Activated CD4-positive, alpha-beta T cell treated with anti-CD3 and anti-CD28 coated beads, Interleukin-2, amount 50 U/mL, for 4 hours (primary cell): ENCODE results near the gene COL6A6.

ENCODE experiments used
- DNase-seq, 2 experiments: peaks; one replicate each; pipeline ENCODE4 v3.0.0-alpha.2; 2020

Gene COL6A6, protein sequence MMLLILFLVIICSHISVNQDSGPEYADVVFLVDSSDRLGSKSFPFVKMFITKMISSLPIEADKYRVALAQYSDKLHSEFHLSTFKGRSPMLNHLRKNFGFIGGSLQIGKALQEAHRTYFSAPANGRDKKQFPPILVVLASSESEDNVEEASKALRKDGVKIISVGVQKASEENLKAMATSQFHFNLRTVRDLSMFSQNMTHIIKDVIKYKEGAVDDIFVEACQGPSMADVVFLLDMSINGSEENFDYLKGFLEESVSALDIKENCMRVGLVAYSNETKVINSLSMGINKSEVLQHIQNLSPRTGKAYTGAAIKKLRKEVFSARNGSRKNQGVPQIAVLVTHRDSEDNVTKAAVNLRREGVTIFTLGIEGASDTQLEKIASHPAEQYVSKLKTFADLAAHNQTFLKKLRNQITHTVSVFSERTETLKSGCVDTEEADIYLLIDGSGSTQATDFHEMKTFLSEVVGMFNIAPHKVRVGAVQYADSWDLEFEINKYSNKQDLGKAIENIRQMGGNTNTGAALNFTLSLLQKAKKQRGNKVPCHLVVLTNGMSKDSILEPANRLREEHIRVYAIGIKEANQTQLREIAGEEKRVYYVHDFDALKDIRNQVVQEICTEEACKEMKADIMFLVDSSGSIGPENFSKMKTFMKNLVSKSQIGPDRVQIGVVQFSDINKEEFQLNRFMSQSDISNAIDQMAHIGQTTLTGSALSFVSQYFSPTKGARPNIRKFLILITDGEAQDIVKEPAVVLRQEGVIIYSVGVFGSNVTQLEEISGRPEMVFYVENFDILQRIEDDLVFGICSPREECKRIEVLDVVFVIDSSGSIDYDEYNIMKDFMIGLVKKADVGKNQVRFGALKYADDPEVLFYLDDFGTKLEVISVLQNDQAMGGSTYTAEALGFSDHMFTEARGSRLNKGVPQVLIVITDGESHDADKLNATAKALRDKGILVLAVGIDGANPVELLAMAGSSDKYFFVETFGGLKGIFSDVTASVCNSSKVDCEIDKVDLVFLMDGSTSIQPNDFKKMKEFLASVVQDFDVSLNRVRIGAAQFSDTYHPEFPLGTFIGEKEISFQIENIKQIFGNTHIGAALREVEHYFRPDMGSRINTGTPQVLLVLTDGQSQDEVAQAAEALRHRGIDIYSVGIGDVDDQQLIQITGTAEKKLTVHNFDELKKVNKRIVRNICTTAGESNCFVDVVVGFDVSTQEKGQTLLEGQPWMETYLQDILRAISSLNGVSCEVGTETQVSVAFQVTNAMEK (N-terminal part only)

DNA sequence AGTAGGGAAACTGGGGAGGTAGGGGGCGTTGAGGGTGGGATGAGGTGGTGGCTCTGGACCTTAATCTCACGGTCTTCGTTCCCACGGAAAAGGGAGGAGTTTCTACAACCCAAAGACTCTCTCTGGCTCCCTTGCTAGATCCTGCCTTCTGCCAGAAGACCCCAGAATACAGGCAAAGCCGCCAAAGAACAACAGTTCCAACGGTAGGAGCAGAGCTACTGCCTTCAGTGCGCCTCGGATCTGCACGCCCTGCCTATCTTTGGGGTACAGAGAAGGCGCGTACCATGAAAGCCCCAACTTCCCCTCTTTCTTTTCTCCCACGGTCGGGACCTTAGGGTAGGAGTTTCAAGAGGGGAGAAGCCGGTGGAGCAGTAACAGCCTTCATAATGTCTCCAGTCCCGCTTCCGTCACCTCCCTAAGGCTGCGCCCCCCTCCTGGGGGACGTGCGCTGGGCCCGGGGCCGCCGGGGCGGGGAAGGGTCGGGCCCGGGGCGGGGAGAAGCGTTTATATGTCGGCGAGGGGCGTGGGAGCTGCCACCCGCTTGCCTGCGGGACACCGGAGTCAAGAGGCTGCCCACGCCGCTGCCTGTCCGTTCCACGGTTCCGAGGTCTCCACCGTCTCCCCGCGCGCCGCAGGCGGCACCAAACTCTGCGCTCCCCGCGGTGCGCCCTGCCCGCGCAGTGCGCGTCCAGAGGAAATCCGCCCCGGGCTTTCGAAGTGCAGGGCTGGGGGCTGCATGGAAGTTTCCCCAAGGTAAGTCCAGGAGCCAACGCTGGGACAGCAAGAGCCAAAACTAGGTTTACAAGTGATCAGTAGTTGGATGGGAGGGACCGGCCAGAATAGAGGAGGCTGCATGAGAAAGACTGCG, at the start of gene COL6A6:
TSS of gene COL6A6 (plus strand) at position 533 of the 868 bp plus-strand sequence. CDS start 43,188 bp downstream, outside the sequence.
- DNase-seq: no peak

DNA sequence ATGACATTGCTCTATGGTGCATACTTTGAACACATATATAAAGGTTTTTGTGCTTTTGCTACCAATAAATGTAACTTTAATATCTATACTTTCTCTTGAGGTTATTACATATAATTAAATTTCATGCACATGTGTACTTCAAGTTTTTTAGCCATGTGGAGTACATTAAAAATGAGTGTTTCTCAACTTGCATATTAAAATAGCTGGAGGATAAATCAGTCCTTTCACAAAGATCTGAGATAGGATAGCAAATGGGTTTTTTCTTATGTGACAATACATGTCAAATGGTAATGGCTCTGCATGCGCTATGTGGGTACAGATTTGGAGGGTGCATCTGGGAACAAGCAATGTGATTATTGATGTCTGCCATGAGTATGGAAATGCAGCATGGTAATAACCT, 48.7 kb upstream of the COL6A6 start:
- no peak for DNase-seq

DNA sequence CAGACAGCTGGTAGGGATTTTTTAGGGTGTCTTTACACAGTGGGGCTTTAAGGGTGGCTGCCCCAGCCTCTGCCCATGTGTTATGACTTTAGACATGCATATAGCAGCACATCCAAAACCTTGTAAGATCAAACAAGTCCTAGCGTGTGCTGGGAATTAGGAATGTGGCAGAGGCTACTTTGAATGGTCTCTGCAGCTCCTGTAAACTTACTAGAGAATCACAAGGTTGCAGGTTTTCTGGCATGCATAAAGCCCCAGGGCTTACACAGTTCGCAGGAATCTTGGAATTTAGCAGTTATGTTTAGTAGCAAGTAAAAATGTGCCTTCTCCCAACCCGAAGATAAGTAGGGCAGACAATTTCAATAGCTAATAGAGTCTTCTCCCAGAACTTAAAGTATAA, 46.9 kb upstream of the COL6A6 start:
- no peak for DNase-seq

DNA sequence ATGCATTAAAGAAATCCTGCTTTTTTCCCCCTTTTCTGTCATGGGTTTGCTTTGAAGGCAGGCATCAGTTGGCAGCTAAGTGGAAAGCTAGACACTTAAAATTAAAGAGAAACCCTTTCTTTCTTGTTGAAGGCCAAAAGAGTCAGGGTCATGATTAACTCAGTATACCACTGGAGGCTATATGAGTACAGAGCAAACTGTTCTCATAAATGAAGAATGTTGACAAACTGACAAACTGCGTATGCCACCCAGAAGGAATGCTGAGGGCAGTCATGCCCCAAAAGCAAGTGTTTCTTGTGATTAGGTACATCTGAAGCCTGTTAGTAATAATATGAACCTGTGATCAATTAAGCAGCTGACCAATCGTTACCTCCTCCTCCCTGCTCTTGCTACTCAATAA, 43.6 kb upstream of the COL6A6 start:
- DNase-seq: no peak

DNA sequence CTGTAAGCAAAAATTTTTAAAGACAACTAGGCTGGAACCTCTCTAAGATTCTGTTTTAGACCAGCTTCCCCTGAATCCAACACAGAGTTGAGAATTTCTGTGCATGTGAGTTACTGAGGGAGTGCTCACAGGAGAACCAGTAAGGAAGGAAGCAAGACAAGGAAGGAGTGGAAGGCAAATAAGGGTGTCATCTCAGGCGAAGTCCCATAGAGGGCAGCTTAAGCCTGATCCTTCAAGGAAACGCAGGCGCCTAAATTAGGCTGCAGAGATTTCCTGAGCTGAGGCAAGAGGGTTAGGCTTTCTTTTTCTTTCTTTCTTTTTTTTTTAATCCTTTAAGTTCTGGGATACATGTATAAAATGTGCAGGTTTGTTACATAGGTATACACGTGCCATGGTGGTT, 36.2 kb upstream of the COL6A6 start:
- no peak for DNase-seq

DNA sequence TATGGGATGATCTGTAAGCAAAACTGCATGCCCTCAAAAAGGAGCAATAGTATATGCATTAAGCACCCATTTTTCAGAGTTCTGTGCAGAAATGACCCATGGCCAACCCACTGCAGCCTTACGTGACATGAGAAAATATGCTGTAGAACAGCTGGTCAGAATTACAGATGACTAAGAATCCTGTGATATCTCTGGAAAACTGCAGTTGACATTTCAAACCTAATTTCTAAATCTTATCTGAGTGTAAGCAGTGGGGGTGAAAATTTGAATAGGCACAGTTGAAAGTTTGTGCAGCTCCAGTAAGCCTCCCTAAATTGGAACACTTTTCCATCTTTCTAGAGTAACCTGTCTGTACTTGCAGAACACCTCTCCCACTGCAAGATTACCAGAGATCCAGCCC, 28.7 kb upstream of the COL6A6 start:
- no peak for DNase-seq

DNA sequence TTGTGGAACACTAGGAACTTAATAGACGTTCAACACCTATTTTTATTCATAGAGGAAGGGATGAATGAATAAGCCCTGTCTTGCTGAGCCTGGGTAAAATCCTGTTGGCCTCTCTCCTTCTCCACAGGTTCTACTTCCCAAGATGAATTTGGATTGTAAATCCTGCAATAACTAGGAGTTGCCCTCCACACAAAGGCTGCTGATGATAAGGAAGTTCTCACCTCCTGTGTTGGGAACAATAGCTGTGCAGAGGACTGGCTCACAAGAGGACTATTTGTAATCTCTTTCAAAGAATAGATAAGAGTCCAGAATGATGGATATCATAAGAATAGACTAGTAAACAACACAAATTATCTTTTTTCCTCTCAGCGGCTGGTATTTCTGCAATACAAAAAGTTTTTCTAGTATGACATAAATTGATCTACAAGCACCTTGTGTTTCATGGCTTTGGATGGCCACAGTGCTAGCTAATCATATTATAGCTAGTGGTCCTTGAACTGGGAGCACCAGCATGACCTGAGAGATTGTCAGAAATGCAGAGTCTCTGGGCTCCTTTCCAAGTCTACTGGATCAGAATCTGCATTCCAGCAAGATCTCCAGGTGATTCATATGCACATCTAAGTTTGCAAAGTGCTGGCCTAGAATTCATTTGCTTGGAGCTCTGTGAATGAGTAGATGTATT, 28.1 kb upstream of the COL6A6 start:
- DNase-seq: no peak

DNA sequence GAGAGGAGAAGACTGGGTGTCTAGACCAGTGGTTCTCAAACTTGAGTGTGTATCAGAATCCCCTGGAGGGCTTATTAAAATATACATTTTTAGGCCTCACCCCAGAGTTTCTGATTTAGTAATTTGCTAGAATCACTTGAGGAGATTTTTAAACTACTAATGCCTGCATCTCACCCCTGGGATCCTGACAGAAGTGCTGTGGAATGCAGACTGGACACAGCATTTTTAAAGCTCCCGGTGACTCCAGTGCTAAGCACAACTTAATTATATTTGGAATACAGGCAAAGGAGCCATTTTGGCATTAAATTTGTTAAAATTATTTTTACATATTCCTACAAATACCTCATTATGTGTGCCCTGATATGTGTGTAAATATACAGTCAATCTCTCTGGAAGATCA, 26.7 kb upstream of the COL6A6 start:
- no peak for DNase-seq

DNA sequence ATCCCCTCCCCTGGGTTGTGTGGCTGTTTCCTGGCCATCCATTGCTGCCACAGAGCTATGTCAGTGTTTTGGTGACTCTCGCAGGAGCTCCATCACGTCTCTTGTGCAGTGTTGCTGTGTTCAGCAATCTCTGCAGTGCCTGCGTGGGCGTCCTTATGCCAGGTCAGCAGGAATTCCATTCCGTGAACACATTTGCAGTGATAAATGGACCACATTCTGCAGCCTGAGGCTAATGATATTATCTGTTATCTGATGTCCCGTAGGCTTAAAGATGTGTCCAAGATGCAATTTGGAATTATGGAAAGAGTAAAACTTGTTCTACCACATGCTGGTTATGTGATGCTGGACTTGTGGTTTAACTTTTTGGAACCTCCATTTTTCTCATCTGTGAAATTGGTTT, 25.5 kb upstream of the COL6A6 start:
- DNase-seq: no peak

DNA sequence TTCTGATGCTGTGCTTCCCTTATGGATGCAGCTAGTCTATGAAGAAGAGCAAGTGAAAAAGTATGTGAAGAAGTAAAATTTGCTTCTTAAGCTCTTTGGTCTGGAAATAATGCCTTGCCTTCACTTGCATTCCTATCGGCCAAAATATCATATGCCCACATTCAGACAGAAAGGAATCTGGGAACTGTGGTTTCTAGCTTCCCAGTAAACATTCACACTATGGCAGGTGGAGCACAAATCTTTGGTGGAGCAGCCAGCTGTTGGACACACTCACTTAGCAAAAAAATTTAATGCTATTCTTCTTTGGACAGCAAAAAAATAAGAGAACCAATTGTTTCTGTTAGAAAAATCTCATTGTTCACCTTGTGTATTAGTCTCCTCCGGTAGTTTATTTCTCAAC, 12.3 kb upstream of the COL6A6 start:
- DNase-seq: no peak

DNA sequence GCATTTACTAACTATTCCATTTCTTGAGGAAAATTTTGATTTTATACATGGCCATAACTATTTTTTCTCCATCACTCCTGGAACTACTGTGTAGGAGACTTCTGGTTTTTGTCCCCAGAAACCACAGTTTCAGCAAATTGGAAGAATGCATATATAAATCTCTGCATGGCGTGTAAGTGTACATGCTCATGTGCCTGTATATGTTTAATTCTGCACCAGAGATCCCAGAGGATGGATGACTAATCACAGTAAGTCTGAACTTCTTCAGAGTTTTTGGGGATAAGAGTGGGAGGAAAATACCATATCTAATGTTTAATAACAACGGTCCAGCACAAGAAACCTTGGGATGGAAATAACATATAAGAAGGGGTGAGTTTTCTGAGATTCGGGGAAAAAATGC, 10.9 kb upstream of the COL6A6 start:
- DNase-seq: no peak

DNA sequence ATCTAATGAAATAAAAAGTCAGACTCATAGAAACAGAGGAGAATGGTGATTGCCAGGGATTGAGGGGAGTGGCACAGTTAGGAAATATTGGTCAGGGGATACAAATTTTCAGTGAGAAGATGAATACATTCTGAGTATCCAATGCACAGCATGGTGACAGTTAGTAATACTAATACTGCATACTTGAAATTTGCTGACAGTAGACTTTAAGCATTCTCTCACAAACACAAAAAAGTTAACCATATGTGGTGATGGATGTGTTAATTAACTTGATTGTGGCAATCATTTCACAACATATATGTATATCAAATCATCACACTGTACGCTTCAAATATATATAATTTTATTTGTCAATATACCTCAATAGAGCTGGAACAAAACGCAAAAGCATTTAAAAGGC, 9.2 kb upstream of the COL6A6 start:
- no peak for DNase-seq

DNA sequence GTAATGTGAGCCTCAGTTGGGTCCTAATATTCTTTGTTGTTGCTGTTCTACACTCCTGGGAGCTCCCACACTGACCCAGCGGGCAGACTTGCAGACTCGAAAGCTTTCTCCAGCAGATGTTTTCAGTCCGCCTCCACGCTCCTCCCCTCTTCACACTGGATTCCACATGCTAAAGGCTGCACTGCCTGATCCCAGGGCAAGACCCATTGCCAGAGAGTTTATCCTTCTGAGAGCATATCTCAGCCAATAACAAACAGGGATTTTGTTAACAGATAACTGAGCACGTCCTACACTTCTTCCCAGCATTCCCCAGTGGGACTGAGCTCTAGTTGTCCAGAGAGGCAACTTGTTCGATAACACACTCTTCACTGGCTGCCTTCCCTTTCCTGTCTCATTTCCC, 8.0 kb upstream of the COL6A6 start:
- DNase-seq: no peak

DNA sequence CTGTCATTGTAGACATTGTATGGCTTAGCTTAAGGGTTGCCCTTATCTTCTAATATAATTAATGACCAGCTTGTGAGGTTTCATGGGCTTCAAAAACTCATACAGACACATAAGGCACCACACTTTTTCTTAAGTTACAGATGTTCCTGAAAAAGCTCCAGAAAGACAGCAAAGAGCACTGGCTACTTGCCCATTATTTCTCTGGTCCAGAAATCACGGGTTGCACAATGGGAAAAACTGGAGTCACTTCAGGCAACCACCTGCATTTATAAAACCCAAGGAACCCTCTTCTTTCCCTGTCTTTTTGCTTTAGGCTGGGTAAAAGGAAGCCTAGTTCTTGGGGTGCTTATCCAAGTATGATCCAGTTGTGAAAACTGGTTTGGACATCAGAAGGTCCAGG, 2.3 kb upstream of the COL6A6 start:
- DNase-seq: no peak

DNA sequence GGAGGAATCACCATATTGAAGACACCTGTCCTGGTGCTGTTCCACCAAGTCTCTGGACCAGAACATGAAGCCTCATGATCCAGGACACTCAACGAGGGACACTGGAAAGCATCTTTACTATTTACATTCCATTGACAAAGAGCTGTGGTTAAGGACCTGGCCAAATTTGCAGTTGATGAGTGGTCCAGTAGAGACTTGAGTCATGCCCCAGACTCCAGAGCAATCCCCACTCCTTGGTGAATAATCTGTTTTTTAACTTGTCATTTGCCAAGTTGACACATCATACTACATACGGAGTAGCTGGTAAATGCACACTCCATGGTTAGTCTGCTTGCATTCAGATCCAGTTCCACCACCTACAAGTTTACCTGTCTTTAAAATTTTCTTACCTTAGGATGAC, 1.2 kb upstream of the COL6A6 start:
- no peak for DNase-seq

DNA sequence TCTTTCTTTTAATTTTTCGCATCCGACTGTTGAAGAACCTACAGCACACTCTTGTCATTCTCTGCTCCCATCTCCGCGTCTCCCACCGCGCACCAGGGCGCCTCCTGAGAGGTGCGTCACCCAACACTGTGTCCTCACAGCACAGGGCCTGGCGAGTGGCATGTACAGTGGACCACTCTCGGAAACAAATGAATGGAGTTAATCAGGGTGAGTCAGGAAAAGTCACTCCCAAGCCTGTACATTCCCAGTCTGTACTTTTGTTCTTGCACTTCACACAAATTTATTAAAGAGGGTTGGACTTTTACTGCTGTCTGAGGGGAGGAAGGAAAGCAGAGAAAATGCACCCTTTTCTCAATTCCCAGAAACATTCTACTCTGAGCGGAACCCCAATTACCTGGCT, 625 bp downstream of the COL6A6 start:
- no peak for DNase-seq

DNA sequence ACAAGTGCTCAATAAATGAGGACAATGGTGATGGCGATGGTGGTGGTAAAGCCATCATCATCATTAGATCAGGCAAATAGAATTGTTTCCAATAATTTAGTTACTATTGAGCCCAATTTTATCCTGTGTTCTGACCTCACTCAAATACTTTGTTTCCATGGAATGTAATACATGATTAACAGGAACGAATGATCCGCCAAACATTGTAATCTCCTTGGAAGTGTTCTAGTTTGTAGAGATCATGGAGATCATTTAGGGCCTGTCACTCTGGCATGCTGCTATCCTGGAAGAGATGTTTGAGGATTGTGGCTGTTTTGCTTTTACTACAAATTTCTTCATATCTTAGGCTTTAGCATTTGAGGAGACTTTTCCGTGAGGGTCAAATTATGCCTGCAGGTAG, 2.8 kb downstream of the COL6A6 start:
- no peak for DNase-seq

DNA sequence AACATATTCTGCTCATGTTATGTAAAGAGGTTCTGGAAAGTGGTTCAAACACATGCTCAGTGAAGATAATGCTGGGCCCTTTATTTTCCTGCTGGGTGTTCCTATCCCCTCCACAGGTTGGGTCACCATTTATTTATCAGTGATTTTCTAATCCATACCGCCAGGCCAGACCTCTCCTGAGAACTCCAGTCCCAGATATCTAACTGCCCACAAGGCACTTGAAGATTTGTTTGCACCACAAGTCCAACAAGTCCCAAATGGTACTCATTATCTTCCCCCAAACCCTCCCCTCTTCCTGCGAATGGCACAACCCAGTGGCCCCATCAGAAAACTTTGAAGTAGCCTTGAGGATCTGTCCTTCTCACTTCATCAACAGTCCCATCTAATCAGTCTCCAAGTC, 5.4 kb downstream of the COL6A6 start:
- DNase-seq: no peak

DNA sequence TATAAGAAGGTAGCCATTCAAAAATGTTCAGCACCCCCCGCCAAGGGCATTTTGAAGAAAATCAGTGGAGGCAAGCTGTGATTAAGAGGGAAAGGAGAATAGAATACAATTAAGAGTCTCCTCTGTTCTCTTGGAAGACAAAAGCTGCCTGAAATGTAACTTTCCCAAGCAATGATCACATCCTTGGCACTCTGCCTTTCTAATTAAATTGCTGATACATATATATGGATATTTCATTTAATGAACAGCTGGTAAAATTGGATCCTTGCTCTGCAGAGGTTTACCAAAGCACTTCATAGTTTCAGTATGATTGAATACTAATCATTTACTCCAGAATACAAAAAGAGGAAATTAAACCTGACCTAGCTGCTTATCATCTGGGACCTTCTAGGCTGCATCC, 10.4 kb downstream of the COL6A6 start:
- no peak for DNase-seq

DNA sequence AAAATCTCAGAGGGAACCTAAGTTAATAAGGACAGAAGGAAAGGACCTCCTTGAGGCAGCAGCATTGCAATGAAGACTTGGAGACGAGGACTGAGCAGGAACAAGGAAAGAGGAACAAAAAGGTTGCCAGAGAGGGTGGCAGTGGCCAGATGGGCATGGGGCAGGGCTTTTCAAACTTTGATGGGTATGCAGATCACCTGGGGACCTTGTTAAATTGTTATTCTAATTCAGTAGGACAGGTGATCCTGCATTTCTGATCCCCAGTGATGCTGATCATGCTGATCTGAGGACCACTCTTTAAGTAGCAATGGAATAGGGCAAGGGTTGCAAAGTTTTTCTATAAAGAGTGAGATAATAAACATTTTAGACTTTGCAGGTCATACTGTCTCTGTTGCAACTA, 11.1 kb downstream of the COL6A6 start:
- DNase-seq: no peak

DNA sequence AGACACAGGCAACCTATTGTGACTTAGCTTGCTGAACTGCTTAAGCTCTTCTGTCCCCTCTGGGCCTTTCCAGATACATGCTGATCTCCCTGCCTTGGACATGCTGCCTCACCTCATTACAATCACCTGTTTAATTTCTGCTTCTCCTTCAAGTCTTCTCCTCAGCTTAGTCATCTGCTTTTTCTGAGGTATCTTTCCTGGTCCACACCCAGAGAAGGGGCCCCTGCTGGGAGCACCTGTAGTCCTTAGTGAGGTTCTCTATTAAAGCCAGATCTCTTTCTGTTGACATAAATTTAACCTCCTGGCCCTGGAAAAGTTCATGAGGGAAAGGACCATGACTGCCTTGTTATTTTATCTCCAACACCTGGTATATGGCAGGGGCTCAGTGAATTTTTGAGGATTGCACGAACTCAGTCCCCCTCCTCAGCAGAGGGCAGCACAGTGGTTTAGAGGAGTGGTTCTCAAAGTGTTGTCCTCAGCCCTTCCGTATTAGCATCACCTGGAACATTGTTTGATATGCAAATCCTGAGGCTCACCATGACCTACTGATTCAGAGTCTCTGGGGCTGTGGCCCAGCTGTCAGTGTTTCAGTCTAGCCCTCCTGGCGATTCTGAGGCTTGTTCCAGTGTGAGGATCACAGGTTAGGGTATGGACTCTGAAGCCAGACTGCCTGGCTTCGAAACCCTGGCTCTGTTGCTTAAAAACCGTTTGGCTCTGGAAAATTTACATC, 12.7 kb downstream of the COL6A6 start:
- DNase-seq: no peak
